AG04449 (cell line): ENCODE data around the gene BCAM.
"Not testable (repeated sequence)": the region's sequence is repeated elsewhere in the genome, so short reads cannot be mapped to it uniquely, and the experiment has no call there.

Experiments used
- CTCF ChIA-PET: fragments of 350-600 bp; formaldehyde crosslinking; extraction: SDS; loops from one replicate; lab custom pipeline; 2021; ENCODE audit warnings: antibody characterized with exemption; lab: Yijun Ruan, JAX
- POLR2A ChIA-PET: fragments of 400-600, 350-600 bp; formaldehyde crosslinking; extraction: SDS; loops from one replicate; lab custom pipeline; 2020; ENCODE audit warnings: antibody characterized with exemption, inconsistent platforms; lab: Yijun Ruan, JAX
- DNase-seq: peaks from one replicate; pipeline ENCODE4 v3.0.0-alpha.2; 2010; ENCODE audit warnings: low read depth, low spot score
- H3K4me3 ChIP-seq: 2 replicates; pipeline ENCODE4 v1.5.1; 2011; ENCODE audit warnings: low read depth, mild to moderate bottlenecking, control low read depth, low read length
- TF ChIP-seq, protein P1 (sequence below): IDR thresholded peaks from one replicate; pipeline ENCODE4 v1.5.1; 2011; ENCODE audit warnings: mild to moderate bottlenecking, moderate library complexity, low read length, control low read depth, inconsistent platforms; ENCODE audit not compliant: insufficient read depth; ENCODE audit errors: missing control alignments

BCAM gene

DNA sequence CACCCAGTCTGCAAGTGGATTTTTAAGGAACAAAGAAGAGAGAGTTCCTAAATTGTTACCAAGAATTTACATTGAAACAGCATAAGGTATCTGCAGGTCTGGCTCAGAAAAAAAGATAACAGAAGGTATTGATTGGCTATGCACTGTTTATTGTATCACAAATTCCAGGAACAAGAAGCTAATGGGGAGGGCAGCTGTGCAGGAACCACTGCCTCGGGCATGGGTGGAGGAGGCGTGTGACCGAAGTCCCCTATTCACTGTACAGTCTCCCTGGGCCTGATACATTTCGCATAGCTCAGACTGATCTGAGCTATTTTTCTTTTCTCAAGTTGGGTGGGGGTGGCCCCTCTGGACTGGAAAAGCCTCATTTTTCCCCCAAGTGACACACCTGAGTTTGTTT is 48.9 kb downstream of the BCAM start:
- TF ChIP-seq, protein P1, sequence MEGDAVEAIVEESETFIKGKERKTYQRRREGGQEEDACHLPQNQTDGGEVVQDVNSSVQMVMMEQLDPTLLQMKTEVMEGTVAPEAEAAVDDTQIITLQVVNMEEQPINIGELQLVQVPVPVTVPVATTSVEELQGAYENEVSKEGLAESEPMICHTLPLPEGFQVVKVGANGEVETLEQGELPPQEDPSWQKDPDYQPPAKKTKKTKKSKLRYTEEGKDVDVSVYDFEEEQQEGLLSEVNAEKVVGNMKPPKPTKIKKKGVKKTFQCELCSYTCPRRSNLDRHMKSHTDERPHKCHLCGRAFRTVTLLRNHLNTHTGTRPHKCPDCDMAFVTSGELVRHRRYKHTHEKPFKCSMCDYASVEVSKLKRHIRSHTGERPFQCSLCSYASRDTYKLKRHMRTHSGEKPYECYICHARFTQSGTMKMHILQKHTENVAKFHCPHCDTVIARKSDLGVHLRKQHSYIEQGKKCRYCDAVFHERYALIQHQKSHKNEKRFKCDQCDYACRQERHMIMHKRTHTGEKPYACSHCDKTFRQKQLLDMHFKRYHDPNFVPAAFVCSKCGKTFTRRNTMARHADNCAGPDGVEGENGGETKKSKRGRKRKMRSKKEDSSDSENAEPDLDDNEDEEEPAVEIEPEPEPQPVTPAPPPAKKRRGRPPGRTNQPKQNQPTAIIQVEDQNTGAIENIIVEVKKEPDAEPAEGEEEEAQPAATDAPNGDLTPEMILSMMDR: no peak
- ChIA-PET CTCF (interaction anchor here (1.0 to 2.5 kb wide), 4 partner anchors 71 to 134 kb away, joined by 3 to 7 read pairs (median 4); no protein-coding TSS in a partner anchor), POLR2A (interaction anchor here (0.6 kb wide), 1 partner anchor 12 kb away, joined by 3 read pairs; no protein-coding TSS in a partner anchor)
- no peak overlapping the region for H3K4me3 ChIP-seq
- DNase-seq: no peak

DNA sequence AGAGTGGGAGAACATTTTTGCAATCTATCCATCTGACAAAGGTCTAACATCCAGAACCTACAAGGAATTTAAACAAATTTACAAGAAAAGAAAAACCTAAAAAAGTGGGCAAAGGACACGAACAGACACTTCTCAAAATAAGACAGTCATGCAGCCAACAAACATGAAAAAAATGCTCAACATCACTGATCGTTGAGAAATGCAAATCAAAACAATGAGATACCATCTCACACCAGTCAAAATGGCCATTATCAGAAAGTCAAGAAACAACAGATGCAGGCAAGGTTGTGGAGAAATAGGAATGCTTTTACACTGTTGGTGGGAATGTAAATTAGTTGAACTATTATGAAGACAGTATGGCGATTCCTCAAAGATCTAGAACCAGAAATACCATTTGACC is 52.7 kb downstream of the BCAM start:
- H3K4me3 ChIP-seq, POLR2A ChIA-PET, DNase-seq, CTCF ChIA-PET: not testable (repeated sequence)

DNA sequence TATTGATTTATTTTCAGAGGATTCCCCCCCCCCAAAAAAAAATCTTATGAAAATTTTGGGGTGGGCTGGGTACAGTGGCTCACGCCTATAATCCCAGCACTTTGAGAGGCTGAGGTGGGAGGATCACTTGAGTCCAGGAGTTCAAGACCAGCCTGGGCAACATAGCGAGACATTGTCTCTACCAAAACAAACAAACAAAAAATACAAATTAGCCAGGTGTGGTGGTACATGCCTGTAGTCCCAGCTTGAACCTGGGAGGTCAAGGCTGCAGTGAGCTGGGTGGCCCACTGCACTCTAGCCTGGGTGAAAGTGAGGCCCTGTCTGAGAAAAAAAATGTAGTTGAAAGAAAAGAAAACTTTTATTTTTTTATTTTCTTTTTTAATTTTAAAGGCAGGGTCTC is 55.1 kb downstream of the BCAM start:
- ChIA-PET POLR2A (no interaction called here), CTCF (no interaction called here)
- H3K4me3 ChIP-seq: no peak overlapping the region
- DNase-seq: no peak
- TF ChIP-seq, protein P1: no peak

DNA sequence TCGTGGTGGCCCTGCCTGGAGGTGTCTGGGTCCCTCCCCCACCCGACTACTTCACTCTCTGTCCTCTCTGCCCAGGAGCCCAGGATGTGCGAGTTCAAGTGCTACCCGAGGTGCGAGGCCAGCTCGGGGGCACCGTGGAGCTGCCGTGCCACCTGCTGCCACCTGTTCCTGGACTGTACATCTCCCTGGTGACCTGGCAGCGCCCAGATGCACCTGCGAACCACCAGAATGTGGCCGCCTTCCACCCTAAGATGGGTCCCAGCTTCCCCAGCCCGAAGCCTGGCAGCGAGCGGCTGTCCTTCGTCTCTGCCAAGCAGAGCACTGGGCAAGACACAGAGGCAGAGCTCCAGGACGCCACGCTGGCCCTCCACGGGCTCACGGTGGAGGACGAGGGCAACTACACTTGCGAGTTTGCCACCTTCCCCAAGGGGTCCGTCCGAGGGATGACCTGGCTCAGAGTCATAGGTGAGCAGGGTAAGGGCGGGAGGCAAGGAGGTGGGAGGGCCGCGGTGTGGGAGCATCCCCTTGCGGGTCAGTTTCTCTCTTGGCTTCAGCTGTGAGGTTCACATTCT is 56.4 kb downstream of the BCAM start:
- ChIA-PET POLR2A (no interaction called here), CTCF (interaction anchor here (1.2 kb wide), 1 partner anchor 21 kb away, joined by 3 read pairs; no protein-coding TSS in a partner anchor)
- TF ChIP-seq, protein P1: no peak
- no peak for DNase-seq
- H3K4me3 ChIP-seq: no peak overlapping the region

DNA sequence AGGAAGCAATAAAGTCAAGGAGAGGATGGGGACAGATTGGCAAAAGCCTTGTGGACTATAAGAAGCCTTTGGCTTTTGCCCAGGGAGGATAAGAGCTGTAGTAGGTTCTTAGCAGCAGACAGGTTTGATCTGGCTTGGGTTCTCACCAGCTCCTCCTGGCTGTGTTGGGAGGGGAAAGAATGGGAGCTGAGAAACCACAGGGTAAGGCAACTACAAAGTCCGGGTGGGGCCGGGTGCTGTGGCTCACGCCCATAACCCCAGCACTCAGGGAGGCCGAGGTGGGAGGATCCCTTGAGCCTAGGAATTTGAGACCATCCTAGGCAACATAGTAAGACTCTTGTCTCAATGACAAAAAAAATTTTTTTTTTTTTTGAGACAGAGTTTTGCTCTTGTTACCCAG is 57.8 kb downstream of the BCAM start:
- TF ChIP-seq, protein P1: no peak
- ChIA-PET CTCF (interaction anchor here (1.2 to 1.4 kb wide), 2 partner anchors 22 to 82 kb away, joined by 3 to 4 read pairs; no protein-coding TSS in a partner anchor), POLR2A (no interaction called here)
- no peak overlapping the region for H3K4me3 ChIP-seq
- DNase-seq: no peak

DNA sequence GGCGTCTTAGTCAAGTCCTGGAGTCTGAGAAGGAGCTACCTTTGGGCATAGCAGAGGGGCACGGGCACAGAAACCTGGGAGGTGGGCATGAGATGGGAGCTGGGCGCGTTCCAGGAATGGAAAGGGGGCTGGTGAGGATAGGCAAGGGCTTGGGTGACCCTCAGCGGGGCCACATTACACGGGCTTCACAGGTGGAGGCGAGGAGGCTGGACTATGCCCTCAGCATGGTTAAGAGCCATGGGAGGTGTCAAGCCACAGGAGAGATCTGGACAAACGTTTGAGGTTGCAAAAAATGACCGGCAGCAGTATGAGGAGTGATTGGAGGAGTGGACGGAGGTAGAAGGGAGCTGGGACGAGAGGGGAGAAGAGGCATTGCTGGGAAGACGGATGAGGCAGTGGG is 58.7 kb downstream of the BCAM start:
- TF ChIP-seq, protein P1: no peak
- ChIA-PET POLR2A (no interaction called here), CTCF (interaction anchor here (0.7 to 1.2 kb wide), 3 partner anchors 17 to 83 kb away, joined by 4 read pairs; no protein-coding TSS in a partner anchor)
- DNase-seq: no peak
- no peak overlapping the region for H3K4me3 ChIP-seq
